Mucosa of descending colon (tissue), 3 donors: ENCODE data around the gene PRDM16. TPM values are rescaled to one million over a fixed set of nuclear protein-coding genes. Genes with fewer than 3 reads are reported as not detected.

Source experiments
- ATAC-seq: fragments of 200-7000 bp; cut with Tn5 transposase; one replicate; pipeline ENCODE4 v1.9.1; 2020; ENCODE audit warnings: mild to moderate bottlenecking, moderate library complexity
- DNase-seq, 3 donors: peaks; one replicate each; pipeline ENCODE4 v3.0.0-alpha.2; 2020
- H3K36me3 ChIP-seq: fragments of 200-600 bp; one replicate; pipeline ENCODE4 v1.8.0; 2021; ENCODE audit warnings: low read depth, mild to moderate bottlenecking
- H3K4me1 ChIP-seq: fragments of 200-600 bp; one replicate; pipeline ENCODE4 v1.8.0; 2021; ENCODE audit warnings: low read depth, mild to moderate bottlenecking
- H3K4me3 ChIP-seq: fragments of 200-600 bp; one replicate; pipeline ENCODE4 v1.8.0; 2021; ENCODE audit warnings: mild to moderate bottlenecking
- H3K9me3 ChIP-seq: fragments of 200-600 bp; one replicate; pipeline ENCODE4 v1.8.0; 2021; ENCODE audit warnings: mild to moderate bottlenecking
- CTCF ChIP-seq: fragments of 200-600 bp; IDR thresholded peaks from one replicate; pipeline ENCODE4 v1.8.0; 2022; ENCODE audit warnings: antibody characterized with exemption, mild to moderate bottlenecking
- intact Hi-C, 2 donors: fragments of 100-400 bp; cut with DNase I in 1 of 2; cut with micrococcal nuclease in 1 of 2; formaldehyde crosslinking; loops; one replicate each; pipeline versions ENCODE4 v1.11.0 to v1.11.1; 2022; cut with DNase I, micrococcal nuclease
- total RNA-seq, 3 donors: library from RNA; stranded (reverse); fragmentation: NEBNext Ultra II Directional in 2 of 3; extraction: Animal tissue kit (Norgen Biotek cat#: 25700) in 2 of 3; gene quantifications; one replicate each; pipeline versions ENCODE4 v1.2.1 to v1.2.4, GENCODE V29; 2021 to 2023
- donor health status: DM: no; HTN: no; CAD: no; lungs with moderate emphysema.
- donor health status: DM: no; HTN: no; CAD: no.
- donor health status: DM: no; HTN: yes; CAD: no.

PRDM16 gene
- total RNA-seq, 3 donors from 2014 or later, result 1.6 to 2.5 (median 2.4) TPM

- no peak for DNase-seq
- intact Hi-C loops, result no loop called here
- Histone ChIP-seq H3K4me3 (no peak overlapping the region), H3K9me3 (no peaks in the 10 kb centered on the region), H3K4me1 (no peaks in the 10 kb centered on the region), H3K36me3 (no peaks in the 10 kb centered on the region)
- no peak for ATAC-seq
- no peak for TF ChIP-seq CTCF
Observed at GRCh38 chr1:3034162-3034561, 34.8 kb upstream of the PRDM16 start.

GRCh38 chr1:3034728-3035562 lies 34.1 kb upstream of the PRDM16 start:
- Histone ChIP-seq H3K4me1 (no peaks in the 10 kb centered on the region), H3K9me3 (no peaks in the 10 kb centered on the region), H3K4me3 (no peak overlapping the region), H3K36me3 (no peaks in the 10 kb centered on the region)
- no peak for TF ChIP-seq CTCF
- no peak for ATAC-seq
- DNase-seq, result no peak
- intact Hi-C loops, result no loop called here

GRCh38 chr1:3035563-3036446 lies 33.2 kb upstream of the PRDM16 start:
- intact Hi-C loops, result no loop called here
- no peak overlapping the region for H3K4me3 ChIP-seq
- ATAC-seq (no peak), DNase-seq (no peak)
- H3K36me3 ChIP-seq, result no peaks in the 10 kb centered on the region
- no peaks in the 10 kb centered on the region for H3K4me1 ChIP-seq
- no peak for TF ChIP-seq CTCF
- H3K9me3 ChIP-seq, result no peaks in the 10 kb centered on the region

GRCh38 chr1:3036447-3037280 lies 32.3 kb upstream of the PRDM16 start:
- TF ChIP-seq CTCF, result no peak
- intact Hi-C loops, result no loop called here

GRCh38 chr1:3037281-3038040 lies 31.5 kb upstream of the PRDM16 start:
- ATAC-seq (no peak), DNase-seq (no peak)
- Histone ChIP-seq H3K9me3 (no peaks in the 10 kb centered on the region), H3K36me3 (no peaks in the 10 kb centered on the region), H3K4me1 (no peaks in the 10 kb centered on the region), H3K4me3 (no peak overlapping the region)
- intact Hi-C loops, result no loop called here
- no peak for TF ChIP-seq CTCF

More at GRCh38 chr1:3036447-3037280, 32.3 kb upstream of the PRDM16 start:
- Histone ChIP-seq H3K36me3 (no peaks in the 10 kb centered on the region), H3K4me1 (no peaks in the 10 kb centered on the region), H3K4me3 (no peak overlapping the region), H3K9me3 (no peaks in the 10 kb centered on the region)
- no peak for ATAC-seq
- DNase-seq, result no peak
